Epithelial cell of umbilical artery (primary cell): Measurements from ENCODE around the gene KRTAP19-6. TPM values are rescaled to one million over a fixed set of nuclear protein-coding genes. Genes with fewer than 3 reads are reported as not detected.

ENCODE experiments used
- total RNA-seq: library from RNA; depleted of rRNA; stranded (reverse); fragments of >200 nt; gene quantifications from 2 replicates; pipeline ENCODE4 v1.2.3, GENCODE V29; 2014

KRTAP19-6 gene, protein sequence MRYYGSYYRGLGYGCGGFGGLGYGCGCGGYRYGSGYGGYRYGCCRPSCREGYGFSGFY
- not detected in 2 replicates for total RNA-seq

DNA sequence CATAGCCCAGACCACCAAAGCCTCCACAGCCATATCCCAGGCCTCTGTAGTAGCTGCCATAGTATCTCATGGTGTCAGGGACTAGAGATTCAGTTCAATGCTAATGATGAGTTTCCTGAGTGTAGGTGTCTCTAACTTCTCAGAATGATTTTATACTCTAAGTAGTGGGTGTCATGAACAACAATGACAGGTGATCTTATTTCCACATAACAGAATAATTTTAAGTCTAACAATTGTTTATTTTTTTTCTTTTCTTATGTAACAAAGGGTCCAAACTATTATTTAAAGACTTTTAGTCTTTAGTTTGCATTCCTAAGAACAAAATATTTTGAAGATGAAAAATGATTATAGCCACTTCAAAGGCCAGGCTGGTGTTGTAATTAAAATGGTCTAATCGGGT is at the start of gene KRTAP19-6:
KRTAP19-6 (minus strand) TSS at position 101 of the 400 bp plus-strand sequence; CDS start at position 70, 31 bp downstream.

DNA sequence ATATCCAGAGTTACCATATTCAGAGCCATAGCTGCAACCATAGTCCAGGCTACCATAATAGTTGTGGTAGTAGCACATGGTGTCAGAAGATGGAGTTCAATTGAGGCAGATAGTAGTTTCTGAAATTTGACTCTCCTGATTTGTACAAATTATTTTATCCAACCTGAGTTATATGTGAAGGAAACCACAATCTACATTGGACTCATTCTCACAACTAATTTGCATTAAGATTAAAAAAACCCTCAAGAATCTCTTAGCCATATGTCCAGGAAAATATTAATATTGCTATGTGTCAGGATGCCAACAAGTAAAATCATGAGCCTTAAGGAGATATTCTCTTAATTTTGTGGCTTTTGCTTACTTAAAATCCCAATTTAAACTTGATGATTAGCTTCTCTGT is 48.6 kb upstream of the KRTAP19-6 start, which contains the start of gene KRTAP22-2:
KRTAP22-2 (minus strand) TSS at position 101 of the 400 bp plus-strand sequence.

DNA sequence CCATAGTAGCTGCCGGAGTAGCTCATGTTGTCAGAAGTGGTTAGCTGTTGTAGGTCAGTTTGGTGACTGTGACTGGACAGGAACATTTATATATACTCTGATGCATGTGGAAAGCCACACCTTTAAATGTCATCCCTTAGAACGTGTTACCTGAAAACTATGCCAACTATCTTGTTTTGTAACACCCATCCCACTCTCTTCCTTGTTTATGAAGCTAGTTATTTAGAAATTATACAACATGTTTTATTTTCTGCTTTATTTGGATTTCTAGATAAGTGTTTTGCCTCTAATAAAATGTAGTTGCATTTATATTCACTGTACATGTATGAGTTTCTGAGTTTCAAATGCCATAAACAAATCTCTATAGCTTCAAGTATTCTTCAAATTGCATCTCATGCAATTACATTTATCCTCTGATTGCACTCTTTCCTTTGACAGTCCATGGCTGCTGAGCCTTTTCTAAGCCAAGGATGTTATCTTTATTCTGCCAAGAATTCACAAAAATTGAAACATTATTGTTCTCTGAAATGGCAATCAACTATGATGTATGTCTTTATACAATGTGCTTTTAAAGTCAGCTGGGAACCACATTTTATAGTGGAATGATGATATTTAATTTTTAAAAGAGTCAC is 19.7 kb upstream of the KRTAP19-6 start, which contains the start of gene KRTAP19-7:
KRTAP19-7 (minus strand) TSS at position 51 of the 632 bp plus-strand sequence; CDS start at position 26, 25 bp downstream.

DNA sequence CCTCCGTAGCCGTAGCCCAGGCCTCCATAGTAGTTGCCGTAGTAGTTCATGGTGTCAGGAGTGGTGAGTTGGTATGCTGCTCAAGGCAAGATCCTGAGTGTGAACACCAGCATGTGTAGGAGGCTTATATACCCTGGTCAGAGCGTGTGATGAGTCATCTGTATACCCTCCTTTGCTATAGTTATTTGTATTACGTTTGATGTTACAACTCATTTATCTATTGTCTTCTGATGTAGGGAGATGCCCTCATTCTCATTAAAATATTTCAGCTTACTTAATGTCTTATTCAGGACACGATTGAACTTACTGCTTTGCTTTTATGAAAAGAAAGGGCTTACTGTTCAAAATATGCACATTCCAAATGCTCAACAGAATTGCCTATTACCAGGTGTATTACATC is 39.6 kb downstream of the KRTAP19-6 start, which contains the start of gene KRTAP19-5:
KRTAP19-5 (minus strand) TSS at position 101 of the 400 bp plus-strand sequence; CDS start at position 50, 51 bp downstream.

DNA sequence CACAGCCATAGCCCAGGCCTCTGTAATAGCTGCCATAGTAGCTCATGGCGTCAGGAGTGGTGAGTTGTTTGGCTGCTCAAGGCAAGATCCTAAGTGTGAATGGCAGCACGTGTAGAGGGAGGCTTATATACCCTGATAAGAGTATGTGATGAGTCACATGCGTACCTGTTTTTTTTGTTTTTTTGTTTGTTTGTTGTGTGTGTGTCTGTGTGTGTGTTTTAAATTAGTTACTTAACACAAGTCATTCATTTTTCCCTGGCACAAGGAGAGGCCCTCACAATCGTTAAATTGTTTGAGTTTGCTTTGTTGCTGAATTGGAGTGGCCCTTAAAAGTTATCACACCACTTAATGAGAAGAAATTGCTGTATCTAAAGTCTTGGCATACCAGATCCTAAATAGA is 44.6 kb downstream of the KRTAP19-6 start, which contains the start of gene KRTAP19-4:
KRTAP19-4 (minus strand) TSS at position 101 of the 400 bp plus-strand sequence; CDS start at position 46, 55 bp downstream.

DNA sequence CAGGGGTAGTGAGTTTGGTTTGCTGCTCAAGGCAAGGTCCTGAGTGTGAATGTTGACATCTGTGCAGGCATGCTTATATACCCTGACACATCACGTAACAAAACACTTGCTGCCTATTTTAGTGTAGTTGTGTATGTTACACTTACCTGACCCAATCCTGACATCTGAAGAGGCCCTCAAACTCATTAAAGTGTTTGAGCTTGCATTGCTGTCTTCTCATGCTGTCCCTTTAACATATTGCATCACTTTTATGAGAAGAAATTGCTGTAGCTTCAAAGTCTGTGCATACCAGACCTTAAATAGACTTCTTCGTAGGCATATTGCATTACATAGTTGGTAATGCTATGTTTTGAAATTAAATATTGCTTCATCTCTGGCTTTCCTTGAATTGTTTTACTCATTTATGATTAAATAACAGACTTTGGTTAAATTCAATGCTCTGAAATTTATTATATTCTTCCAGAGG is 49.7 kb downstream of the KRTAP19-6 start, which contains the start of gene KRTAP19-3:
KRTAP19-3 (minus strand) TSS at position 51 of the 466 bp plus-strand sequence. CDS start 56 bp downstream, outside the sequence.

Other genes with a start within 250 kb of the KRTAP19-6 start
- not detected in 2 replicates for gene KRTAP26-1, start 221.5 kb downstream of the KRTAP19-6 start, total RNA-seq
- gene KRTAP27-1, start 204.2 kb downstream of the KRTAP19-6 start, total RNA-seq = not detected in 2 replicates
- not detected in 2 replicates for gene KRTAP23-1, start 193.3 kb downstream of the KRTAP19-6 start, total RNA-seq
- not detected in 2 replicates for gene KRTAP13-2, start 169.6 kb downstream of the KRTAP19-6 start, total RNA-seq
- gene KRTAP13-1, start 145.8 kb downstream of the KRTAP19-6 start, total RNA-seq = not detected in 2 replicates
- not detected in 2 replicates for gene KRTAP13-3, start 115.9 kb downstream of the KRTAP19-6 start, total RNA-seq
- not detected in 2 replicates for gene KRTAP13-4, start 111.6 kb downstream of the KRTAP19-6 start, total RNA-seq
- not detected in 2 replicates for gene KRTAP15-1, start 101.6 kb downstream of the KRTAP19-6 start, total RNA-seq
- gene KRTAP19-1, start 61.5 kb downstream of the KRTAP19-6 start, total RNA-seq = not detected in 2 replicates
- not detected in 2 replicates for gene KRTAP19-2, start 54.4 kb downstream of the KRTAP19-6 start, total RNA-seq
- gene KRTAP19-3, start 49.9 kb downstream of the KRTAP19-6 start, total RNA-seq = not detected in 2 replicates
- not detected in 2 replicates for gene KRTAP19-4, start 44.7 kb downstream of the KRTAP19-6 start, total RNA-seq
- not detected in 2 replicates for gene KRTAP19-5, start 39.7 kb downstream of the KRTAP19-6 start, total RNA-seq
- not detected in 2 replicates for gene KRTAP19-7, start 19.4 kb upstream of the KRTAP19-6 start, total RNA-seq
- not detected in 2 replicates for gene KRTAP22-2, start 48.5 kb upstream of the KRTAP19-6 start, total RNA-seq
- gene KRTAP6-3, start 50.6 kb upstream of the KRTAP19-6 start, total RNA-seq = not detected in 2 replicates
- gene KRTAP6-2, start 57.0 kb upstream of the KRTAP19-6 start, total RNA-seq = not detected in 2 replicates
- not detected in 2 replicates for gene KRTAP22-1, start 59.2 kb upstream of the KRTAP19-6 start, total RNA-seq
- not detected in 2 replicates for gene KRTAP6-1, start 72.1 kb upstream of the KRTAP19-6 start, total RNA-seq
- gene KRTAP20-1, start 74.6 kb upstream of the KRTAP19-6 start, total RNA-seq = not detected in 2 replicates
- not detected in 2 replicates for gene KRTAP20-4, start 78.8 kb upstream of the KRTAP19-6 start, total RNA-seq
- not detected in 2 replicates for gene KRTAP20-2, start 93.3 kb upstream of the KRTAP19-6 start, total RNA-seq
- gene KRTAP20-3, start 101.0 kb upstream of the KRTAP19-6 start, total RNA-seq = not detected in 2 replicates
- not detected in 2 replicates for gene KRTAP21-3, start 176.9 kb upstream of the KRTAP19-6 start, total RNA-seq
- not detected in 2 replicates for gene KRTAP21-2, start 205.4 kb upstream of the KRTAP19-6 start, total RNA-seq
- gene KRTAP21-1, start 213.6 kb upstream of the KRTAP19-6 start, total RNA-seq = not detected in 2 replicates